Measurements from ENCODE around the gene ADPRHL1.

GRCh38 chr13:113495494-113496210 is 42.4 kb upstream of the ADPRHL1 start:
- TF ChIP-seq SP1 (IDR thresholded peaks at IDR 0.05) (no peak), TAF1 (conservative IDR thresholded peaks at IDR 0.05) (no peak), JUND (IDR thresholded peaks at IDR 0.05) (no peak), EGR1 (IDR thresholded peaks at IDR 0.05; ENCODE audit: low read depth in 2 of 2) (no peak), REST (IDR thresholded peaks at IDR 0.05) (no peak), ATF3 (IDR thresholded peaks at IDR 0.05) (no peak), ZBTB33 (IDR thresholded peaks at IDR 0.05) (no peak), YY1 (IDR thresholded peaks at IDR 0.05) (no peak), RAD21 (IDR thresholded peaks at IDR 0.05) (no peak), GABPA (IDR thresholded peaks at IDR 0.05 in 1 of 2, conservative IDR thresholded peaks at IDR 0.05 in 1 of 2) (no peak)
- TF ChIP-seq, protein P1, sequence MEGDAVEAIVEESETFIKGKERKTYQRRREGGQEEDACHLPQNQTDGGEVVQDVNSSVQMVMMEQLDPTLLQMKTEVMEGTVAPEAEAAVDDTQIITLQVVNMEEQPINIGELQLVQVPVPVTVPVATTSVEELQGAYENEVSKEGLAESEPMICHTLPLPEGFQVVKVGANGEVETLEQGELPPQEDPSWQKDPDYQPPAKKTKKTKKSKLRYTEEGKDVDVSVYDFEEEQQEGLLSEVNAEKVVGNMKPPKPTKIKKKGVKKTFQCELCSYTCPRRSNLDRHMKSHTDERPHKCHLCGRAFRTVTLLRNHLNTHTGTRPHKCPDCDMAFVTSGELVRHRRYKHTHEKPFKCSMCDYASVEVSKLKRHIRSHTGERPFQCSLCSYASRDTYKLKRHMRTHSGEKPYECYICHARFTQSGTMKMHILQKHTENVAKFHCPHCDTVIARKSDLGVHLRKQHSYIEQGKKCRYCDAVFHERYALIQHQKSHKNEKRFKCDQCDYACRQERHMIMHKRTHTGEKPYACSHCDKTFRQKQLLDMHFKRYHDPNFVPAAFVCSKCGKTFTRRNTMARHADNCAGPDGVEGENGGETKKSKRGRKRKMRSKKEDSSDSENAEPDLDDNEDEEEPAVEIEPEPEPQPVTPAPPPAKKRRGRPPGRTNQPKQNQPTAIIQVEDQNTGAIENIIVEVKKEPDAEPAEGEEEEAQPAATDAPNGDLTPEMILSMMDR (IDR thresholded peaks at IDR 0.05; ENCODE audit: low read depth, low read length, missing input control): no peak
